ENCODE measurements around the gene ZNF438.

DNA sequence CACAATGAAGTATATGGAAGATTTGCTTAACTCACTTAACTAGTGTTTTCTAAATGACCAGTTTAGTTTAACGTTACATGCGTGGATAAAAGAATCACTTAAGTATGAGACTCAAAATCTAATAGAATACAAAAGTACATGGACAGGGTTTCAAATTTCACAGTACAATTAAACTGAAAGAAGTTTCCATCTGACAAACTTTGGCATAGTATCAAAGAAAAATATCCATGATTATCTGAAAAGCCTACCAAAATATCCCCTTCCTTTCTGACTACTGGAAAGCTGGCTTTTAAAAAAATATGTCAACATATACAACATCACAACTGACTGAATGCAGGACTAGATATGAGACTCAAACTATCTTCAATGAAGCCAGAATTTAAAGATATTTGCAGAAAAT is 164.8 kb downstream of the ZNF438 start:
- TF ChIP-seq, protein P1, sequence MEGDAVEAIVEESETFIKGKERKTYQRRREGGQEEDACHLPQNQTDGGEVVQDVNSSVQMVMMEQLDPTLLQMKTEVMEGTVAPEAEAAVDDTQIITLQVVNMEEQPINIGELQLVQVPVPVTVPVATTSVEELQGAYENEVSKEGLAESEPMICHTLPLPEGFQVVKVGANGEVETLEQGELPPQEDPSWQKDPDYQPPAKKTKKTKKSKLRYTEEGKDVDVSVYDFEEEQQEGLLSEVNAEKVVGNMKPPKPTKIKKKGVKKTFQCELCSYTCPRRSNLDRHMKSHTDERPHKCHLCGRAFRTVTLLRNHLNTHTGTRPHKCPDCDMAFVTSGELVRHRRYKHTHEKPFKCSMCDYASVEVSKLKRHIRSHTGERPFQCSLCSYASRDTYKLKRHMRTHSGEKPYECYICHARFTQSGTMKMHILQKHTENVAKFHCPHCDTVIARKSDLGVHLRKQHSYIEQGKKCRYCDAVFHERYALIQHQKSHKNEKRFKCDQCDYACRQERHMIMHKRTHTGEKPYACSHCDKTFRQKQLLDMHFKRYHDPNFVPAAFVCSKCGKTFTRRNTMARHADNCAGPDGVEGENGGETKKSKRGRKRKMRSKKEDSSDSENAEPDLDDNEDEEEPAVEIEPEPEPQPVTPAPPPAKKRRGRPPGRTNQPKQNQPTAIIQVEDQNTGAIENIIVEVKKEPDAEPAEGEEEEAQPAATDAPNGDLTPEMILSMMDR (IDR thresholded peaks at IDR 0.05 in 2 of 3, conservative IDR thresholded peaks at IDR 0.05 in 1 of 3; ENCODE audit: control insufficient read depth in 2 of 3, extremely low read depth in 1 of 3, insufficient read depth in 1 of 3, low read depth in 3 of 3, low read length in 3 of 3): no peak
- no peak for TF ChIP-seq EP300 (IDR thresholded peaks at IDR 0.05; ENCODE audit: borderline replicate concordance in 1 of 2, control insufficient read depth in 1 of 2, low read depth in 2 of 2, low read length in 2 of 2)
- no peak for TF ChIP-seq CEBPB (IDR thresholded peaks at IDR 0.05; ENCODE audit: borderline replicate concordance in 1 of 2, low read depth in 2 of 2, low read length in 2 of 2)
- no peak for TF ChIP-seq TAF1 (IDR thresholded peaks at IDR 0.05; ENCODE audit: borderline replicate concordance, low read depth, low read length)
